ENCODE measurements around the gene MRPS24.

DNA sequence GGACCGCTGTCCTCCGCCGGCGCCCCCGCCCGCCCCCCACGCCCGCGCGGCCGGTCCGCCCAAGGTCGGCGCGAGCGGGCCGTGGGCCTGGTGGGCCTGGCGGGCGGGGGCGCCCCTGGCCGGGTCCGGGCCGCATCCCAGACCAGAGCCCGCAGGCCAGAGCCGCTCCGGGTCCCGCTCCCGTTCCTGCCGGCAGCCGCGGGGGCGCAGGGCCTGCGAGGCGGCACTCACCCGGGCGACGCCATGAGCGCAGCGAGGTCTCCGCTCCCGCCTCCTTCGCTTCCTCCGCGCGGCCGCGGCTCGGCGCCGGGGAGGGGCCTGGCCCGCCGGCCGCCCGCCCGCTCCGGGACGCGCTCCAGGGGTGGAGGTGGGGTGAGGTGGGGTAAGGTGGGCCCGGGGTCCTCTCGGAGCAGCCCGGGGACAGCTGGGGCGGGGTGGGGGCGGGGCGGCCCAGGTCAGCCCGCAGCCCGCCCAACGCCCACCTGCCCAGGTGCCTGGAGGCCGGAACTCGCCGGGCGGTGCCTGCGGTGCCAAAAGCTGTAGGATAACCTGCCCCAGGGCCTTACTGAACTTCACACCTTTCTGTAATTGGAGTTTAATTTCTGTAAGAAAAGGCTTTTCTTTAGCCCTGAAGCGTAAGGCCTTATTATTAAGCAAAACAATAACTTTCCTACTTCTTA, 37.2 kb upstream of the MRPS24 start, which contains the start of gene URGCP:
- TF ChIP-seq, protein P1, sequence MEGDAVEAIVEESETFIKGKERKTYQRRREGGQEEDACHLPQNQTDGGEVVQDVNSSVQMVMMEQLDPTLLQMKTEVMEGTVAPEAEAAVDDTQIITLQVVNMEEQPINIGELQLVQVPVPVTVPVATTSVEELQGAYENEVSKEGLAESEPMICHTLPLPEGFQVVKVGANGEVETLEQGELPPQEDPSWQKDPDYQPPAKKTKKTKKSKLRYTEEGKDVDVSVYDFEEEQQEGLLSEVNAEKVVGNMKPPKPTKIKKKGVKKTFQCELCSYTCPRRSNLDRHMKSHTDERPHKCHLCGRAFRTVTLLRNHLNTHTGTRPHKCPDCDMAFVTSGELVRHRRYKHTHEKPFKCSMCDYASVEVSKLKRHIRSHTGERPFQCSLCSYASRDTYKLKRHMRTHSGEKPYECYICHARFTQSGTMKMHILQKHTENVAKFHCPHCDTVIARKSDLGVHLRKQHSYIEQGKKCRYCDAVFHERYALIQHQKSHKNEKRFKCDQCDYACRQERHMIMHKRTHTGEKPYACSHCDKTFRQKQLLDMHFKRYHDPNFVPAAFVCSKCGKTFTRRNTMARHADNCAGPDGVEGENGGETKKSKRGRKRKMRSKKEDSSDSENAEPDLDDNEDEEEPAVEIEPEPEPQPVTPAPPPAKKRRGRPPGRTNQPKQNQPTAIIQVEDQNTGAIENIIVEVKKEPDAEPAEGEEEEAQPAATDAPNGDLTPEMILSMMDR (IDR thresholded peaks at IDR 0.05), result no peak
- no peak for TF ChIP-seq EP300 (IDR thresholded peaks at IDR 0.05)
- no peak for TF ChIP-seq POLR2A (IDR thresholded peaks at IDR 0.05)

Data from suprapubic skin (tissue), 3 donors.